Measurements from ENCODE around the gene CTDSP1.
A peak's percentile ranks its signal among the peaks of the same experiment; 100 is the strongest.

The CTDSP1 gene

DNA sequence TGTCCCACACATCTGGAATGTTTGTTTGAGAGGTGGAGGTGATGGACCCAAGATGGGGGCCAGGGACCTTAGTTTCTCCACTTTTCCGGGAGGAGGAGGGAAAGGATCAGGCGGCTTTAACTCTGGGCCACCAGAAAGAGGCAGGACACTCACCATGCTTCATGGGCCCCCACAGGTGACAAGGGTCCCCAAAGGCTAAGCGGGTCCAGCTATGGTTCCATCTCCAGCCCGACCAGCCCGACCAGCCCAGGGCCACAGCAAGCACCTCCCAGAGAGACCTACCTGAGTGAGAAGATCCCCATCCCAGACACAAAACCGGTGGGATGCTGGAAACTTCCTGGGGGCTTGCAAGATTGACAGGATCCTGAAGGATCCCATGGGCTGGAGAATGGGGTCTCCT, 16.9 kb upstream of the CTDSP1 start:
- no peak for DNase-seq (ENCODE audit: low read depth in 2 of 2)

- DNase-seq (ENCODE audit: low read depth in 2 of 2), result no peak
These were observed 15.7 kb upstream of the CTDSP1 start for GRCh38 chr2:218383892-218384519.

DNA sequence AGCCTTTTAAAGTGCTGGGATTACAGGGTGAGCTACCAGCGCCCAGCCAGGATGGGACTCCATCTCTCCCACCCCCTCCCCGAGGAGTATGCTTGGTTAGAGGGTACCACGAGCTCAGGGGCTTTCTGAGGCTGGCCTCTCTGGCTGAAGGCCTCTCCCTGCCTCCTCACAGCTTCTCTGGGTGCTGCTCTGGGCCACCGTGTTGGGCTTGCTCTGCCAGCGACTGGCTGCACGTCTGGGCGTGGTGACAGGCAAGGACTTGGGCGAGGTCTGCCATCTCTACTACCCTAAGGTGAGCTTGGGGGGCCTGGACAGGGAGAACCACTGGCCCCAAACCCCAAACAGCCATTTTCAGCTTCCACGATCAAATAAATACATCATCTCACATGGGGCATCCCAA, 14.7 kb upstream of the CTDSP1 start:
- DNase-seq (ENCODE audit: low read depth in 2 of 2), result no peak

- no peak for DNase-seq (ENCODE audit: low read depth in 2 of 2)
These were observed 12.9 kb upstream of the CTDSP1 start for GRCh38 chr2:218386505-218387368.

DNA sequence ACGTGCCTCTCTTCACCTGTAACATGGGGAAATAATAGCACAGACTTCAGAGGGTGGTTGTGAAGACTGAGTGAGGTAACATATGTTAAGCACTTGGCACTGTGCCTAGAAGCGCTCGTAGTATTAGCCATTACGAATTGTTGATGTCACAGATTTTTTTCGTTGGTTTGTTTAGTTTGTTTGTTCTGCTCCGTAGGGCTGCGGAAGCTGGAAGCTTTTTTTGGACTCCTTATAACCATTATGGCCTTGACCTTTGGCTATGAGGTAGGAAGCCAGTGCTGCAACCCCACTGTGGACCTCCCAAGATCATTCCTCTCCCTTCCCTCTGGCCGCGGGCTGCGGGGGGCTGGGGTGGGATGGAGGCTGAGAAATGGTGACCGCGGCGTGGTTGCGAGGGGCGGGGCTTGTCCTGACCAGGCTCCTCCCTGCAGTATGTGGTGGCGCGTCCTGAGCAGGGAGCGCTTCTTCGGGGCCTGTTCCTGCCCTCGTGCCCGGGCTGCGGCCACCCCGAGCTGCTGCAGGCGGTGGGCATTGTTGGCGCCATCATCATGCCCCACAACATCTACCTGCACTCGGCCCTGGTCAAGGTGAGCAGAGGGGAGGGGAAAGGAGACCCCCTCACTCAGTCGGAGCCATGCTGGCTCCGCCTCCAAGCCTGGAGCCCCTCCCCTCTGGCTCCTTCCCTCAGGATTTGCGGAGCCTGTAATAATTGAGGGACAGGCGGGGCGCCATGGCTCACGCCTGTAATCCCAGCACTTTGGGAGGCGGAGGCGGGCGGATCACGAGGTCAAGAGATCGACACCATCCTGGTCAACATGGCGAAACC, 12.1 kb upstream of the CTDSP1 start:
- DNase-seq (ENCODE audit: low read depth in 2 of 2), result no peak

DNA sequence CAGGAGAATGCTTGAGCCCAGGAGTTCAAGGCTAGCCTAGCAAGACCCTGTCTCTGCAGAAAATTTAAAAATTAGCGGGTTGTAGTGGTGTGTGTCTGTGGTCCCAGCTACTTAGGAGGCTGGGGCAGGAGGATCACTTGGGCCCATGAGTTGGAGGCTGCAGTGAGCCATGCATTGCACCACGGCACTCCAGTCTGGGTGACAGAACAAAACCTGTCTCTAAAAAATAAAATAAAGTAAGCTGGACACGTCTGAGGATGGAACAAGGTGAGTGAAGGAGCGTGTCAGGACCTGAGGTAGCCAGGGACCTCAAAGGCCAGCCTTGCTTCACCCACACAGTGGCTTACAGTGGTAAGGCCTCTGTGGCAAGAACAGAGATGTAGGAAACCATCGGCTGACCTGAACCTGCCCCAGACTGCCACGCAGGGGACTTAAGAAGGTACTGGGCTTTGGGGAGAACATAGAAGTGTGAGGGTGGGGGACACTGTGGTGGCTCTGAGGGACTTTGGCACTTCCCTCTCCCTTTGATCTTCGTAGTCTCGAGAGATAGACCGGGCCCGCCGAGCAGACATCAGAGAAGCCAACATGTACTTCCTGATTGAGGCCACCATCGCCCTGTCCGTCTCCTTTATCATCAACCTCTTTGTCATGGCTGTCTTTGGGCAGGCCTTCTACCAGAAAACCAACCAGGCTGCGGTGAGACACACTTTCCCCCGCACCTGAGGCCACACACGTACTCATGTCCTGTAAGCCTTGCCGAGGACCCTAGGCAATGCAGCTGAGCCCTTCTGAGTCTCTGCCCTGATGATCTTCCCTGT, 10.1 kb upstream of the CTDSP1 start:
- DNase-seq (ENCODE audit: low read depth in 2 of 2), result no peak

GRCh38 chr2:218391202-218391601, 8.5 kb upstream of the CTDSP1 start:
- DNase-seq (ENCODE audit: low read depth in 2 of 2), result no peak

GRCh38 chr2:218392459-218392858, 7.2 kb upstream of the CTDSP1 start:
- no peak for DNase-seq (ENCODE audit: low read depth in 2 of 2)

- DNase-seq (ENCODE audit: low read depth in 2 of 2), result no peak
These were observed 6.7 kb upstream of the CTDSP1 start for GRCh38 chr2:218392891-218393462.

- no peak for DNase-seq (ENCODE audit: low read depth in 2 of 2)
These were observed 5.8 kb upstream of the CTDSP1 start for GRCh38 chr2:218393750-218394290.

GRCh38 chr2:218394298-218395089, 5.2 kb upstream of the CTDSP1 start:
- no peak for DNase-seq (ENCODE audit: low read depth in 2 of 2)

- DNase-seq (ENCODE audit: low read depth in 2 of 2), result no peak
These were observed 4.6 kb upstream of the CTDSP1 start for GRCh38 chr2:218395090-218395444.

GRCh38 chr2:218395456-218395825, 4.2 kb upstream of the CTDSP1 start:
- DNase-seq (ENCODE audit: low read depth in 2 of 2), result no peak

- DNase-seq (ENCODE audit: low read depth in 2 of 2), result peak; percentile 86 to 89
These were observed 3.6 kb upstream of the CTDSP1 start for GRCh38 chr2:218395826-218396687.

DNA sequence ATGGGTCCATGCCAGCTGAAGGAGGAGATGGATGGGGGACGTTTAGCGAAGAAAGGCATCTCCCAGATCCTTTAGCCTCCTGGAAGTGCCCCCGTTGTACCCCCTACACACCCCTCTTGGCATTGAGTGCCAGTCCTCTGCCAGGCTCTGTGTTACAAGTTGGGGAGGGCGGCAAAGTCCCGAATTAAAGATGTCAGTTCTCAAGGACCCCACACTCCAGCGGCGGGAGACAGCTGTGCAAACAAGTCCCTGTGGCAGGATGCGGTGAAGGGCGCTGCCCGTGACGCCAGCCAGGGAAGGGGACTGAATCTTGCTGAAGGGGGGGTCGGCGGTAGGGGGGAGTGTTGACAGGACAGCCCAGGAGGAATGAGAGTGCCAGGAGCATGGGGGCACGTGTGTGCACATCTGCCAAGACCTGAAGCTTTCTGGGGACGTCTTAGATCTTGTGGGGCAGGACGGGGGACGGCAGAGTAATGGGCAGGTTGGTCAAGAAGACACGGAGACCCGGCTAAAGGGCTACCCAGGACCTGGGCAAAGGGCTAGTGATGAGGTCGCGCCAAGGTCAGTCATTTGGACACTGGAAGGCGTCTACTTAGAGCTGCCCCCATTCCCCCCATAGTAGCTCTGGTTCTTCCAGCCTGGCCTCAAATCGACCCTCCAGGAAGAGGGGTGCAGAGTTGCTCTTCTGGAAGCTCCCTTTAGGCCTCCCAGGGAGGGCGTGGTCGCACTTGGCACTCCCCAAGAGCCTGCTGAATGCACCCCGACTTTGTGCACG, 2.8 kb upstream of the CTDSP1 start:
- peak; percentile 28 to 60 for DNase-seq (ENCODE audit: low read depth in 2 of 2)

DNA sequence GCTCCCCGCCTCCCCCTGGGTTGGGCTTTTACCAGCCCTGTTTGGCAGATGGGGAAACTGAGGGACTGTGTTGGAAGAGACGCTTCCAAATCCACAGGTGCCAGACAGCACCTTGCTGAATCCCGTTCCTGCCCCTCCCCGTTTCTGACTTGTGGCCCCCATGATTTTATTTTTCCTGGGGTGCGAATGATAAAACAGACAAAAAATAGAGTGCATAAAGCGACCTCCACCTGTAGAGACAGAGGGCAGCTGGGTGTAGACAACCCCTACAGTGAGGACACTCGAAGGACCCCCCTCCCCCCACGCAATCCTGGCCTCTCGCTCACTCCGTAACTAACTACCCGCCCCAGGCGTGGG, 2.2 kb upstream of the CTDSP1 start:
- no peak for DNase-seq (ENCODE audit: low read depth in 2 of 2)

DNA sequence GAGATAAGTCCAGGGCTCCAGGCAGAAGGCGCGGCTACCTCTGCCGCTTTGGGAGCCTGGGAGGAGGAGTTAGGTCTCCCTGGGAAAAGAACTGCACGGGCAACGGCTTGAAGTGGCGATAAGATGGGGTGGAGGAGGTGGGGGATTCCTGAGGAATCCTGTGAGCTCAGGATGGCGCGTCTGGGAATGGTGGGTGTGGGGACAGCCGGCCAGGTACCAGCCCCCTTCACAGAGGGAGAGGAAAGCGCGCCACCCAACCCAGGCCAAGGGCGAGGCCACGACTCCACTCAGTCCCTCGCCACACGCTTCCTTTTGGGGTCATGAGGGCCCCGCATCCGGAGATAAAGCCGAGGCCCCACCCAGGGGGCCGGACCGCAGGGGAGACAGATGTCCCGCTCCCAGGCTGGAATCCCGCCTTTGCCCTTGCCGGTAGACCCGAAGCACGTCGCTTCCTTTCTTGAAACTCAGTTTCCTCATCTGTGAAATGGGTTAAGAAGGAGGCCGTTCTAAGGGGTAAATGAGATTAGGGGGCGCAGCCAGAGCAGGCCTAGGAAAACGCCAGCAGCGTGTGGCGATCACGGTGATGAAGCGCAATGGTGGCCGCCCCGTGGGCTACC, 1.7 kb upstream of the CTDSP1 start:
- DNase-seq (ENCODE audit: low read depth in 2 of 2), result peak; percentile 45 to 56
